Liver (tissue), 9 donors: ENCODE data around the gene PATJ. TPM values are rescaled to one million over a fixed set of nuclear protein-coding genes. Genes with fewer than 3 reads are reported as not detected.

Experiments
- DNase-seq: peaks from one replicate; pipeline ENCODE4 v3.0.0-alpha.2; 2017; ENCODE audit warnings: low spot score
- H3K27ac ChIP-seq, 2 donors: one replicate each; pipeline ENCODE4 v1.7.0; 2013; ENCODE audit warnings: inconsistent platforms in 2 of 2, low read length in 2 of 2, control low read depth in 1 of 2, low read depth in 1 of 2, mild to moderate bottlenecking in 1 of 2
- H3K27me3 ChIP-seq, 4 donors: one replicate each; pipeline versions ENCODE4 v1.6.1 to v1.7.0; 2013; ENCODE audit warnings: low read length in 3 of 4, inconsistent platforms in 1 of 4, mild to moderate bottlenecking in 1 of 4, moderate library complexity in 1 of 4; ENCODE audit not compliant: control insufficient read depth in 4 of 4, insufficient read depth in 4 of 4
- H3K36me3 ChIP-seq, 4 donors: one replicate each; pipeline versions ENCODE4 v1.6.1 to v1.7.0; 2013; ENCODE audit warnings: low read length in 3 of 4, mild to moderate bottlenecking in 3 of 4, low read depth in 1 of 4, moderate library complexity in 1 of 4; ENCODE audit not compliant: control insufficient read depth in 4 of 4, insufficient read depth in 3 of 4
- H3K4me1 ChIP-seq, 4 donors: one replicate each; pipeline versions ENCODE4 v1.6.1 to v1.7.0; 2013; ENCODE audit warnings: low read length in 3 of 4, mild to moderate bottlenecking in 3 of 4, moderate library complexity in 1 of 4; ENCODE audit not compliant: control insufficient read depth in 4 of 4, insufficient read depth in 4 of 4
- H3K4me3 ChIP-seq, 3 donors: one replicate each; pipeline versions ENCODE4 v1.6.1 to v1.7.0; 2013; ENCODE audit warnings: low read length in 3 of 3, control low read depth in 1 of 3, low read depth in 1 of 3, mild to moderate bottlenecking in 1 of 3
- H3K9ac ChIP-seq, 2 donors: one replicate each; pipeline ENCODE4 v1.7.0; 2013; ENCODE audit warnings: low read length in 2 of 2, mild to moderate bottlenecking in 2 of 2, moderate library complexity in 2 of 2, control low read depth in 1 of 2, low read depth in 1 of 2
- H3K9me3 ChIP-seq, 4 donors: one replicate each; pipeline versions ENCODE4 v1.6.1 to v1.7.0; 2013; ENCODE audit warnings: low read length in 3 of 4; ENCODE audit not compliant: control insufficient read depth in 4 of 4
- EGR1 ChIP-seq, 2 donors: IDR thresholded peaks; 2 replicates each; pipeline ENCODE4 v1.6.1; 2016 to 2018; ENCODE audit warnings: antibody characterized with exemption in 2 of 2, low read depth in 2 of 2
- HNF4A ChIP-seq, 2 donors: conservative IDR thresholded peaks; 2 replicates each; pipeline ENCODE4 v1.6.1; 2016; ENCODE audit warnings: antibody characterized with exemption in 2 of 2, mild to moderate bottlenecking in 2 of 2
- JUND ChIP-seq, 2 donors: IDR thresholded peaks; 2 replicates each; pipeline ENCODE4 v1.6.1; 2016; ENCODE audit warnings: antibody characterized with exemption in 2 of 2
- MAX ChIP-seq: IDR thresholded peaks from 2 replicates; pipeline ENCODE4 v1.6.1; 2016; ENCODE audit warnings: antibody characterized with exemption
- NR2F2 ChIP-seq: IDR thresholded peaks from 2 replicates; pipeline ENCODE4 v1.6.1; 2016; ENCODE audit warnings: antibody characterized with exemption
- RXRA ChIP-seq, 2 donors: IDR thresholded peaks; 2 replicates each; pipeline ENCODE4 v1.6.1; 2017 to 2018; ENCODE audit warnings: antibody characterized with exemption in 2 of 2, mild to moderate bottlenecking in 1 of 2
- YY1 ChIP-seq: IDR thresholded peaks from 2 replicates; pipeline ENCODE4 v1.6.1; 2016; ENCODE audit warnings: antibody characterized with exemption, mild to moderate bottlenecking
- WGBS: extraction: QIAGEN DNeasy Blood & Tissue Kit; methylation state at CpG from one replicate; pipeline ENCODE4 v1.1.7; 2013; 5-methylcytosine and 5-hydroxymethylcytosine counted together
- polyA plus RNA-seq, 2 donors: library from polyadenylated mRNA; stranded (reverse) in 1 of 2; unstranded in 1 of 2; fragments of 200-250 nt in 1 of 2; fragments of >200 nt in 1 of 2; fragmentation: Nextera tagmentation in 1 of 2; extraction: Ambion mirVana in 1 of 2; gene quantifications; one replicate each; pipeline versions ENCODE4 v1.2.1 to v1.2.3, GENCODE V29; 2013 to 2015
- total RNA-seq, 2 donors: library from RNA; depleted of rRNA; stranded (reverse); fragments of >200 nt; gene quantifications; one replicate each; pipeline ENCODE4 v1.2.3, GENCODE V29; 2014
- TF ChIP-seq, protein P1 (sequence below): IDR thresholded peaks from 2 replicates; pipeline ENCODE4 v1.6.1; 2016; ENCODE audit warnings: antibody characterized with exemption
- TF ChIP-seq, protein P2 (sequence below): IDR thresholded peaks from 2 replicates; pipeline ENCODE4 v1.6.1; 2016; ENCODE audit warnings: antibody characterized with exemption
- TF ChIP-seq, protein P3 (sequence below): fragments of 150-350 bp; IDR thresholded peaks from 2 replicates; pipeline ENCODE4 v1.5.1; 2017; ENCODE audit warnings: improper control_type of control experiment, low read depth, low read length; ENCODE audit not compliant: missing input control
- TF ChIP-seq, protein P4 (sequence below): IDR thresholded peaks from 2 replicates; pipeline ENCODE4 v1.6.1; 2016; ENCODE audit warnings: antibody characterized with exemption, mild to moderate bottlenecking
- donor health status: healthy.
- donor health status: healthy.
- donor health status: healthy.
- donor health status: healthy.
- donor health status: healthy.

PATJ gene
- total and polyA plus RNA-seq, 4 donors: 5.7 to 29.8 (median 9.0) TPM

DNA sequence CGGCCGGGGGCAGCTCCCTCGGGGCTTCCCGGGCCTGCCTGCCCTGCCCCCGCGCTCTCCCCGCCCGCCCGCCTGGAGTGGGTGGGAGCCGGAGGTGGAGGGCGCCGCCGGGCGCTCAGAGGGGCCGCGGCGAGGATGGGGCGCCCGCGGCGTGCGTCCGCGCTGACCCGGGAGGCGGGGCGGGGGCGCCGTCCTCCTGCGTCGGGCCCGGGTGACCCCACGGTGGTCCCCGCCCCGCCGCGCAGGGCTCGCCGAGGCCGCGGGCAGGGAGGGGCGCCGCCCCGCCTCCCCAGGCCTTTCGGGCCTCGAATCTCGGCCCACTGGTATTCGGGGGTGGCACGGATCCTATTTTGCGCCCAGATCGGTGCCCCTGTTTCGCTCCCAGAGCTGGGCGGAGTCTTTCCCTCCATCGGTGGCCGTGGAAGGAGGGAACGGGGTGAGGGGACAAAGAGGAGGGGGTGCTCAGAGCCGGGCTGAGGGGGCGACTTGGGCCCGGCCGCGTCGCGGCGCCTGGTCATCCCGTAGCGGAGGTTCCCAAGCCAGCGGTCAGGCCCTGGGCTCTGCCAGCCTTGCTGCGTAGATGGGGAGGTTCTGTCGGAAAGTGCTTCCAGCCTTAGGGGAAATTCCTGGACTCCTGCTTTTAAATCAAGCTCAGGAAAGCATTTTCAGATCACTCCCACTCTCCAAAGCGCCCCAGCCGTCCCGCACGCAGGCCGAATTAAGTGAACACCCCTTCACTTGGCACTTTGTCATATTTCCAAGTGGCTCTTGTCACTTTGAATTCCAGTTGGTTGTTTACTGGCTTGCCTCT, 545 bp downstream of the PATJ start:
- H3K36me3 ChIP-seq: no peaks in the 10 kb centered on the region
- peak overlapping the region; percentile 71 to 80 for H3K9ac ChIP-seq
- DNase-seq: peak; percentile 37
- peak overlapping the region; percentile 73 to 92 (median 82) for H3K4me3 ChIP-seq
- H3K4me1 ChIP-seq: peaks cover 4 to 32% (median 10%) of the 10 kb centered on the region in 4 donors
- peak overlapping the region; percentile 88 to 89 for H3K27ac ChIP-seq
- WGBS: 2% methylated on average over 74 of the region's 74 CpGs
- H3K9me3 ChIP-seq: no peaks in the 10 kb centered on the region
- TF ChIP-seq JUND (IDR thresholded peaks at IDR 0.05) (no peak), YY1 (peak; percentile 22), NR2F2 (no peak)
- TF ChIP-seq, protein P1, sequence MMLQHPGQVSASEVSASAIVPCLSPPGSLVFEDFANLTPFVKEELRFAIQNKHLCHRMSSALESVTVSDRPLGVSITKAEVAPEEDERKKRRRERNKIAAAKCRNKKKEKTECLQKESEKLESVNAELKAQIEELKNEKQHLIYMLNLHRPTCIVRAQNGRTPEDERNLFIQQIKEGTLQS: no peak
- H3K27me3 ChIP-seq: no peaks in the 10 kb centered on the region

GRCh38 chr1:61743431-61743705, 1.1 kb downstream of the PATJ start:
- WGBS: 55% methylated on average over 5 of the region's 5 CpGs
- no peak for TF ChIP-seq EGR1 (IDR thresholded peaks at IDR 0.05; ENCODE audit: low read depth in 2 of 2)
- peak overlapping the region; percentile 88 to 89 for H3K27ac ChIP-seq
- DNase-seq: no peak
- no peaks in the 10 kb centered on the region for H3K36me3 ChIP-seq
- H3K27me3 ChIP-seq: no peaks in the 10 kb centered on the region
- peak overlapping the region; percentile 73 to 92 (median 82) for H3K4me3 ChIP-seq
- peak overlapping the region in 1 of 2 donors; percentile 80 for H3K9ac ChIP-seq
- peaks cover 4 to 33% (median 11%) of the 10 kb centered on the region in 4 donors for H3K4me1 ChIP-seq
- no peaks in the 10 kb centered on the region for H3K9me3 ChIP-seq

- WGBS: 88% methylated on average over 6 of the region's 6 CpGs
- H3K9me3 ChIP-seq: no peaks in the 10 kb centered on the region
- DNase-seq: no peak
- no peak for TF ChIP-seq RXRA (IDR thresholded peaks at IDR 0.05)
- TF ChIP-seq, protein P2, sequence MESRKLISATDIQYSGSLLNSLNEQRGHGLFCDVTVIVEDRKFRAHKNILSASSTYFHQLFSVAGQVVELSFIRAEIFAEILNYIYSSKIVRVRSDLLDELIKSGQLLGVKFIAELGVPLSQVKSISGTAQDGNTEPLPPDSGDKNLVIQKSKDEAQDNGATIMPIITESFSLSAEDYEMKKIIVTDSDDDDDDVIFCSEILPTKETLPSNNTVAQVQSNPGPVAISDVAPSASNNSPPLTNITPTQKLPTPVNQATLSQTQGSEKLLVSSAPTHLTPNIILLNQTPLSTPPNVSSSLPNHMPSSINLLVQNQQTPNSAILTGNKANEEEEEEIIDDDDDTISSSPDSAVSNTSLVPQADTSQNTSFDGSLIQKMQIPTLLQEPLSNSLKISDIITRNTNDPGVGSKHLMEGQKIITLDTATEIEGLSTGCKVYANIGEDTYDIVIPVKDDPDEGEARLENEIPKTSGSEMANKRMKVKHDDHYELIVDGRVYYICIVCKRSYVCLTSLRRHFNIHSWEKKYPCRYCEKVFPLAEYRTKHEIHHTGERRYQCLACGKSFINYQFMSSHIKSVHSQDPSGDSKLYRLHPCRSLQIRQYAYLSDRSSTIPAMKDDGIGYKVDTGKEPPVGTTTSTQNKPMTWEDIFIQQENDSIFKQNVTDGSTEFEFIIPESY: no peak
- H3K36me3 ChIP-seq: no peaks in the 10 kb centered on the region
- peak overlapping the region in 2 of 3 donors; percentile 73 to 82 for H3K4me3 ChIP-seq
- peaks cover 4 to 35% (median 11%) of the 10 kb centered on the region in 4 donors for H3K4me1 ChIP-seq
- H3K27me3 ChIP-seq: no peaks in the 10 kb centered on the region
- no peak overlapping the region for H3K9ac ChIP-seq
- H3K27ac ChIP-seq: peak overlapping the region; percentile 88 to 89
Measured at GRCh38 chr1:61743716-61744580, 1.7 kb downstream of the PATJ start.

DNA sequence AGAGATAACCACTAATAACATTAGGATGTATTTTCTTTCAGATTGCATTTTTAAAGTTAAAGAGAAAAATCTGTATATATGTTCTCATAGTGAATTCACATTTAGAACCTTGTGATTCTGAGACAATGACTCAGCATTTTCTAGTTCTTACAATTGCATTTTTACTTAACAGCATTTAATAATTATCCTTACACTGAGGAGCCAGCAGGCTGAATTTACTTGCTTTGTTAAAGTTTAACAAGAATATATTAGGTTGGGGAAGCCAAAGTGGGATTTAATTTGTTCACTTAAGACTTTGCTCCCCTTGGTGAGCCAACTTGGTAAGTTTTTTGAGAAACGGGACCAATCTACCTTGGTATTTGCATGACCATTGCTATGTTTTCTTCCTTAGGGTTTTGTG, 4.5 kb downstream of the PATJ start:
- H3K27ac ChIP-seq: no peak overlapping the region
- 24% methylated on average over 1 of the region's 1 CpG for WGBS
- TF ChIP-seq, protein P3, sequence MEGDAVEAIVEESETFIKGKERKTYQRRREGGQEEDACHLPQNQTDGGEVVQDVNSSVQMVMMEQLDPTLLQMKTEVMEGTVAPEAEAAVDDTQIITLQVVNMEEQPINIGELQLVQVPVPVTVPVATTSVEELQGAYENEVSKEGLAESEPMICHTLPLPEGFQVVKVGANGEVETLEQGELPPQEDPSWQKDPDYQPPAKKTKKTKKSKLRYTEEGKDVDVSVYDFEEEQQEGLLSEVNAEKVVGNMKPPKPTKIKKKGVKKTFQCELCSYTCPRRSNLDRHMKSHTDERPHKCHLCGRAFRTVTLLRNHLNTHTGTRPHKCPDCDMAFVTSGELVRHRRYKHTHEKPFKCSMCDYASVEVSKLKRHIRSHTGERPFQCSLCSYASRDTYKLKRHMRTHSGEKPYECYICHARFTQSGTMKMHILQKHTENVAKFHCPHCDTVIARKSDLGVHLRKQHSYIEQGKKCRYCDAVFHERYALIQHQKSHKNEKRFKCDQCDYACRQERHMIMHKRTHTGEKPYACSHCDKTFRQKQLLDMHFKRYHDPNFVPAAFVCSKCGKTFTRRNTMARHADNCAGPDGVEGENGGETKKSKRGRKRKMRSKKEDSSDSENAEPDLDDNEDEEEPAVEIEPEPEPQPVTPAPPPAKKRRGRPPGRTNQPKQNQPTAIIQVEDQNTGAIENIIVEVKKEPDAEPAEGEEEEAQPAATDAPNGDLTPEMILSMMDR: no peak
- TF ChIP-seq MAX (peak; percentile 10), JUND (IDR thresholded peaks at IDR 0.05) (peak in 1 of 2 donors; percentile 10), HNF4A (conservative IDR thresholded peaks at IDR 0.05) (peak in 1 of 2 donors; percentile 42), NR2F2 (no peak), EGR1 (IDR thresholded peaks at IDR 0.05; ENCODE audit: low read depth in 2 of 2) (no peak), YY1 (peak; percentile 30), RXRA (IDR thresholded peaks at IDR 0.05) (peak in 1 of 2 donors; percentile 9)
- TF ChIP-seq, protein P4, sequence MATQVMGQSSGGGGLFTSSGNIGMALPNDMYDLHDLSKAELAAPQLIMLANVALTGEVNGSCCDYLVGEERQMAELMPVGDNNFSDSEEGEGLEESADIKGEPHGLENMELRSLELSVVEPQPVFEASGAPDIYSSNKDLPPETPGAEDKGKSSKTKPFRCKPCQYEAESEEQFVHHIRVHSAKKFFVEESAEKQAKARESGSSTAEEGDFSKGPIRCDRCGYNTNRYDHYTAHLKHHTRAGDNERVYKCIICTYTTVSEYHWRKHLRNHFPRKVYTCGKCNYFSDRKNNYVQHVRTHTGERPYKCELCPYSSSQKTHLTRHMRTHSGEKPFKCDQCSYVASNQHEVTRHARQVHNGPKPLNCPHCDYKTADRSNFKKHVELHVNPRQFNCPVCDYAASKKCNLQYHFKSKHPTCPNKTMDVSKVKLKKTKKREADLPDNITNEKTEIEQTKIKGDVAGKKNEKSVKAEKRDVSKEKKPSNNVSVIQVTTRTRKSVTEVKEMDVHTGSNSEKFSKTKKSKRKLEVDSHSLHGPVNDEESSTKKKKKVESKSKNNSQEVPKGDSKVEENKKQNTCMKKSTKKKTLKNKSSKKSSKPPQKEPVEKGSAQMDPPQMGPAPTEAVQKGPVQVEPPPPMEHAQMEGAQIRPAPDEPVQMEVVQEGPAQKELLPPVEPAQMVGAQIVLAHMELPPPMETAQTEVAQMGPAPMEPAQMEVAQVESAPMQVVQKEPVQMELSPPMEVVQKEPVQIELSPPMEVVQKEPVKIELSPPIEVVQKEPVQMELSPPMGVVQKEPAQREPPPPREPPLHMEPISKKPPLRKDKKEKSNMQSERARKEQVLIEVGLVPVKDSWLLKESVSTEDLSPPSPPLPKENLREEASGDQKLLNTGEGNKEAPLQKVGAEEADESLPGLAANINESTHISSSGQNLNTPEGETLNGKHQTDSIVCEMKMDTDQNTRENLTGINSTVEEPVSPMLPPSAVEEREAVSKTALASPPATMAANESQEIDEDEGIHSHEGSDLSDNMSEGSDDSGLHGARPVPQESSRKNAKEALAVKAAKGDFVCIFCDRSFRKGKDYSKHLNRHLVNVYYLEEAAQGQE: peak; percentile 21

More for the DNA sequence above, 4.5 kb downstream of the PATJ start:
- Histone ChIP-seq H3K36me3 (no peaks in the 10 kb centered on the region), H3K9me3 (no peaks in the 10 kb centered on the region), H3K4me3 (peak overlapping the region in 2 of 3 donors; percentile 5 to 49), H3K27me3 (no peaks in the 10 kb centered on the region), H3K4me1 (peaks cover 4 to 32% (median 13%) of the 10 kb centered on the region in 4 donors), H3K9ac (no peak overlapping the region)
- DNase-seq: no peak
